IMR-90 (cell line): ENCODE data around the gene NFIX. TPM values are rescaled to one million over a fixed set of nuclear protein-coding genes. Genes with fewer than 3 reads are reported as not detected.
A peak's percentile ranks its signal among the peaks of the same experiment; 100 is the strongest.

ENCODE experiments used
- ATAC-seq: fragments of 200-7000 bp; cut with Tn5 transposase; 2 replicates; pipeline ENCODE4 v1.9.1; 2020; ENCODE audit warnings: low read depth, mild to moderate bottlenecking, moderate library complexity
- BruUV-seq: library from RNA; stranded (reverse); fragments of 400-500 nt; replicated peaks from 2 replicates; lab custom pipeline; 2021; lab: Mats Ljungman, UMichigan
- CTCF ChIA-PET: fragments of 300-600 bp; formaldehyde crosslinking; extraction: SDS; loops from one replicate; lab custom pipeline; 2021; ENCODE audit warnings: antibody characterized with exemption; lab: Yijun Ruan, JAX
- POLR2A ChIA-PET: fragments of 300-600 bp; sonication (Branson Sonifier 250); formaldehyde crosslinking; loops from one replicate; lab custom pipeline; 2022; ENCODE audit warnings: antibody characterized with exemption; ENCODE audit not compliant: unreplicated experiment; lab: Charles Lee
- DNase-seq: peaks from one replicate; pipeline ENCODE4 v3.0.0; 2013
- H2AFZ ChIP-seq: replicated peaks from 2 replicates; pipeline ENCODE3; 2013; ENCODE audit warnings: low read length, mild to moderate bottlenecking; ENCODE audit not compliant: poor library complexity
- H2AK5ac ChIP-seq: 2 replicates; pipeline ENCODE4 v1.6.1; 2013; ENCODE audit warnings: low read depth, low read length, inconsistent platforms
- H2AK9ac ChIP-seq: replicated peaks from 2 replicates; pipeline ENCODE3; 2013; ENCODE audit warnings: mild to moderate bottlenecking, low read depth, low read length, moderate library complexity; ENCODE audit not compliant: poor library complexity
- H2BK120ac ChIP-seq: 2 replicates; pipeline ENCODE4 v1.6.1; 2013; ENCODE audit warnings: low read depth, low read length, inconsistent platforms
- H2BK15ac ChIP-seq: 3 replicates; pipeline ENCODE4 v1.6.1; 2013; ENCODE audit warnings: low read depth, low read length, inconsistent platforms
- H2BK20ac ChIP-seq: 2 replicates; pipeline ENCODE4 v1.6.1; 2013; ENCODE audit warnings: low read depth, mild to moderate bottlenecking, inconsistent platforms, low read length, moderate library complexity
- H2BK5ac ChIP-seq: 2 replicates; pipeline ENCODE4 v1.6.1; 2013; ENCODE audit warnings: mild to moderate bottlenecking, low read depth, low read length, inconsistent platforms; ENCODE audit not compliant: poor library complexity, severe bottlenecking
- H3K14ac ChIP-seq: replicated peaks from 2 replicates; pipeline ENCODE4 v1.6.1; 2013; ENCODE audit warnings: low read depth, low read length, inconsistent platforms
- H3K18ac ChIP-seq: 2 replicates; pipeline ENCODE4 v1.6.1; 2013; ENCODE audit warnings: low read depth, low read length, control low read depth
- H3K23ac ChIP-seq: 2 replicates; pipeline ENCODE4 v1.6.1; 2013; ENCODE audit warnings: low read depth, low read length, inconsistent platforms
- H3K27ac ChIP-seq: 2 replicates; pipeline ENCODE4 v1.5.1; 2013; ENCODE audit warnings: mild to moderate bottlenecking, control low read depth, low read length; ENCODE audit not compliant: insufficient read depth
- H3K27me3 ChIP-seq: 2 replicates; pipeline ENCODE4 v1.6.1; 2013; ENCODE audit warnings: low read length; ENCODE audit not compliant: control insufficient read depth, insufficient read depth
- H3K36me3 ChIP-seq: 2 replicates; pipeline ENCODE4 v1.6.1; 2013; ENCODE audit warnings: low read length, mixed read lengths; ENCODE audit not compliant: control insufficient read depth, insufficient read depth
- H3K4ac ChIP-seq: 2 replicates; pipeline ENCODE4 v1.6.1; 2013; ENCODE audit warnings: low read depth, low read length, inconsistent platforms
- H3K4me1 ChIP-seq: 2 replicates; pipeline ENCODE4 v1.6.1; 2013; ENCODE audit warnings: low read length, mixed read lengths; ENCODE audit not compliant: control insufficient read depth, insufficient read depth
- H3K4me2 ChIP-seq: 2 replicates; pipeline ENCODE4 v1.6.1; 2013; ENCODE audit warnings: low read depth, mild to moderate bottlenecking, control low read depth, low read length, moderate library complexity
- H3K4me3 ChIP-seq: 2 replicates; pipeline ENCODE4 v1.5.1; 2013; ENCODE audit warnings: low read depth, mild to moderate bottlenecking, control low read depth, low read length, moderate library complexity; ENCODE audit not compliant: insufficient read depth
- H3K56ac ChIP-seq: 2 replicates; pipeline ENCODE4 v1.6.1; 2013; ENCODE audit warnings: low read length, inconsistent platforms; ENCODE audit not compliant: insufficient read depth; ENCODE audit errors: extremely low read depth
- H3K79me1 ChIP-seq, 2 experiments: 2 replicates each; pipeline ENCODE4 v1.6.1; 2013; ENCODE audit warnings: low read length in 2 of 2, inconsistent platforms in 1 of 2, low read depth in 1 of 2
- H3K9ac ChIP-seq: 2 replicates; pipeline ENCODE4 v1.6.1; 2013; ENCODE audit warnings: low read depth, low read length, control low read depth
- H3K9me1 ChIP-seq: 2 replicates; pipeline ENCODE4 v1.6.1; 2013; ENCODE audit warnings: low read length, inconsistent platforms; ENCODE audit not compliant: insufficient read depth
- H3K9me3 ChIP-seq: 2 replicates; pipeline ENCODE4 v1.6.1; 2013; ENCODE audit warnings: low read length; ENCODE audit not compliant: control insufficient read depth, insufficient read depth
- H4K20me1 ChIP-seq: 2 replicates; pipeline ENCODE4 v1.6.1; 2013; ENCODE audit warnings: low read length, inconsistent platforms; ENCODE audit not compliant: insufficient read depth
- H4K5ac ChIP-seq: 2 replicates; pipeline ENCODE4 v1.6.1; 2013; ENCODE audit warnings: mild to moderate bottlenecking, low read depth, low read length, control low read depth
- H4K8ac ChIP-seq, 2 experiments: 2 replicates each; pipeline ENCODE4 v1.6.1; 2013; ENCODE audit warnings: low read depth in 2 of 2, low read length in 2 of 2, control low read depth in 1 of 2, inconsistent platforms in 1 of 2
- H4K91ac ChIP-seq: 2 replicates; pipeline ENCODE4 v1.6.1; 2013; ENCODE audit warnings: low read depth, low read length, inconsistent platforms; ENCODE audit not compliant: insufficient read depth
- BHLHE40 ChIP-seq: fragments of 150-350 bp; IDR thresholded peaks from 2 replicates; pipeline ENCODE4 v1.6.1; 2016; ENCODE audit warnings: mild to moderate bottlenecking, low read depth, low read length
- CEBPB ChIP-seq: IDR thresholded peaks from 2 replicates; pipeline ENCODE4 v1.6.1; 2012; ENCODE audit warnings: low read depth, low read length, improper control_type of control experiment
- CHD1 ChIP-seq: IDR thresholded peaks from 2 replicates; pipeline ENCODE4 v1.6.1; 2012; ENCODE audit warnings: low read depth, low read length, improper control_type of control experiment
- FOS ChIP-seq: fragments of 150-350 bp; IDR thresholded peaks from 2 replicates; pipeline ENCODE4 v1.6.1; 2016; ENCODE audit warnings: low read depth, low read length
- MAFK ChIP-seq: IDR thresholded peaks from 2 replicates; pipeline ENCODE4 v1.6.1; 2012; ENCODE audit warnings: low read depth, low read length, improper control_type of control experiment
- MAZ ChIP-seq: IDR thresholded peaks from 2 replicates; pipeline ENCODE4 v1.6.1; 2012; ENCODE audit warnings: low read depth, mild to moderate bottlenecking, low read length, improper control_type of control experiment, moderate library complexity, borderline replicate concordance
- MXI1 ChIP-seq: IDR thresholded peaks from 2 replicates; pipeline ENCODE4 v1.6.1; 2012; ENCODE audit warnings: low read depth, mild to moderate bottlenecking, low read length, moderate library complexity, borderline replicate concordance
- NFE2L2 ChIP-seq: fragments of 150-350 bp; IDR thresholded peaks from 2 replicates; pipeline ENCODE4 v1.6.1; 2016; ENCODE audit warnings: low read depth, mild to moderate bottlenecking, low read length
- POLR2A ChIP-seq: IDR thresholded peaks from 2 replicates; pipeline ENCODE4 v1.6.1; 2012; ENCODE audit warnings: mild to moderate bottlenecking, low read depth, low read length
- RAD21 ChIP-seq: IDR thresholded peaks from 2 replicates; pipeline ENCODE4 v1.6.1; 2012; ENCODE audit warnings: low read length, improper control_type of control experiment
- RCOR1 ChIP-seq: IDR thresholded peaks from 2 replicates; pipeline ENCODE4 v1.6.1; 2012; ENCODE audit warnings: mild to moderate bottlenecking, low read length, improper control_type of control experiment; ENCODE audit not compliant: insufficient replicate concordance
- RFX5 ChIP-seq: IDR thresholded peaks from 2 replicates; pipeline ENCODE4 v1.8.0; 2012; ENCODE audit warnings: low read depth, mild to moderate bottlenecking, low read length, moderate library complexity
- WGBS, 2 experiments: methylation state at CpG; one replicate each; pipeline versions ENCODE4 v1.1.5 to v1.1.7; 2013; ENCODE audit warnings: missing lambda C conversion rate in 2 of 2; ENCODE audit not compliant: insufficient read length in 1 of 2; ENCODE audit errors: extremely low coverage in 2 of 2; 5-methylcytosine and 5-hydroxymethylcytosine counted together
- dilution Hi-C: fragments of 300-500 bp; cut with HindIII; formaldehyde crosslinking; loops from one replicate; pipeline ENCODE4 v1.14.3; 2018; ENCODE audit warnings: low sequenced_read_pairs; ENCODE audit not compliant: unreplicated experiment
- in situ Hi-C: fragments of 300-500 bp; cut with MboI; formaldehyde crosslinking; loops from 3 replicates; pipeline ENCODE4 v1.14.3; 2019; ENCODE audit warnings: low sequenced_read_pairs, inconsistent platforms, mixed read lengths
- intact Hi-C: fragments of 100-400 bp; cut with micrococcal nuclease; formaldehyde crosslinking; loops from 2 replicates; pipeline ENCODE4 v1.10.0; 2022
- polyA plus RNA-seq, 3 experiments: library from polyadenylated mRNA; depleted of rRNA; stranded (reverse); fragments of >200 nt; gene quantifications; 2 replicates each; pipeline ENCODE4 v1.2.3, GENCODE V29; 2012; ENCODE audit warnings: low replicate concordance in 1 of 3
- total RNA-seq: library from RNA; depleted of rRNA; stranded (reverse); fragments of >200 nt; gene quantifications from 2 replicates; pipeline ENCODE4 v1.2.3, GENCODE V29; 2012
- TF ChIP-seq, protein P1 (sequence below): fragments of 150-350 bp; IDR thresholded peaks from 2 replicates; pipeline ENCODE4 v1.6.1; 2016; ENCODE audit warnings: low read depth, mild to moderate bottlenecking, low read length, moderate library complexity, borderline replicate concordance
- TF ChIP-seq, protein P2 (sequence below): conservative IDR thresholded peaks from 2 replicates; pipeline ENCODE4 v1.5.1; 2012; ENCODE audit warnings: mild to moderate bottlenecking, low read depth, low read length, improper control_type of control experiment
- TF ChIP-seq, protein P3 (sequence below): fragments of 150-350 bp; IDR thresholded peaks from 2 replicates; pipeline ENCODE4 v1.6.1; 2017; ENCODE audit warnings: mild to moderate bottlenecking, antibody characterized with exemption, low read length, low read depth

Gene NFIX
- total and polyA plus RNA-seq, 2 of the 4 experiments (the other 2 are of a cell fraction): 10.2 to 47.7 TPM

DNA sequence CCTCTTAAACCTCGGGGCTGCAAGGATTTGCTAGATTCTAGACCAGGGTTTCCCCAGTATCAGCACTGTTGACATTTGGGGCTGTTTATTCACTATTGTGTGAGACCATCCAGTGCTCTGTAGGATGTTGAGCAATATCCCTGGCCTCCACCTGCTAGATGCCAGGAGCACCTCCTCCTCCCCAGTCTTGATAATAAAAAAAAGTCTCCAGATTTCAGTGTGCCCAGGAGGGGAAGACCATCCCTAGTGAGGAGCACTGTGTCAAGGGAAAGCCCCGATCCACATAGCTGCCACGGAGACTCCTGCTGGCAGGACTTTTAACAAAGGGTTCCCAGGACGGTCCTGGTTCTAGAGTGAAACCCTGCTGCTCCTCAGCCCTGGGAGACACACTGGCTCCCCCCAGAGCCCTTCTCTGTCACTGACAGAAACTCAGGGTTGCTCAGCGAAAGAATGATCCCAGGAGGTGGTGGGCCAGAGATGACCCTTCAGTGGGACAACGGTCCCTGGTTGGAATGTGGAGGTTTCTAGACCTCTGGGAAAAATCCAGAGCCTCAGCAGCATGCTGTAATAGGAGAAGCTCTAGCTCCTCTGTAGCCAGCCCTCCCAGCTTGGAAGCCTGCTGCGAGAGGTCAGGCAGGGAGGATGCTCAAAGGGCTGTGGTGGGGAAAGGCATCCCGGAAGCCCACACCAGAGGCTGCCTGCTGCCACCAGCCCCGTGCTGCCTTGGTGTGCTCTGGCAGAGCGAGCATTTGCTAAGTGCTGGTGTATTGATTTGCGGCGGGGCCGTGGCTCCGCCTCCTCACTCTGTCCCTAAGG is 87.1 kb downstream of the NFIX start:
- in situ Hi-C loops: no loop called here
- Histone ChIP-seq H2BK20ac (no peak overlapping the region), H3K4me1 (peaks cover 30% of the 10 kb centered on the region), H3K9me1 (peaks cover 4% of the 10 kb centered on the region), H3K4ac (no peak overlapping the region), H3K23ac (no peak overlapping the region), H4K8ac (no peak overlapping the region), H3K27me3 (no peaks in the 10 kb centered on the region), H3K9me3 (no peaks in the 10 kb centered on the region), H3K14ac (no peak overlapping the region), H3K4me3 (no peak overlapping the region), H2BK120ac (no peak overlapping the region), H3K36me3 (peaks cover 51% of the 10 kb centered on the region), H4K91ac (no peak overlapping the region), H3K4me2 (no peak overlapping the region), H2BK15ac (no peak overlapping the region), H3K18ac (no peak overlapping the region), H3K56ac (no peak overlapping the region), H3K27ac (no peak overlapping the region), H3K79me1 (peaks cover 0 to 30% of the 10 kb centered on the region in 2 experiments; a peak in 2 of 4 replicates), H4K5ac (no peak overlapping the region), H2AFZ (no peak overlapping the region), H2AK5ac (no peak overlapping the region), H2AK9ac (peak overlapping the region; percentile 80), H2BK5ac (no peak overlapping the region), H4K20me1 (peaks cover 3% of the 10 kb centered on the region; the same call in 1 of the 2 replicates), H3K9ac (no peak overlapping the region)
- dilution Hi-C loops: no loop called here
- intact Hi-C loops: no loop called here
- peak; percentile 62 for DNase-seq
- POLR2A ChIA-PET: no interaction called here
- BruUV-seq: no TSS peak
- 62% methylated on average over 3 of the region's 14 CpGs; no CpG with 5 or more reads in 1 of the 2 experiments for WGBS, 2 experiments
- CTCF ChIA-PET: interaction anchor here (0.7 kb wide), 1 partner anchor 351 kb away, joined by 4 read pairs; no protein-coding TSS in a partner anchor
- peak; percentile 61 for ATAC-seq
- no peak for TF ChIP-seq MAFK
- no peak for TF ChIP-seq RCOR1
- TF ChIP-seq MXI1: no peak
- TF ChIP-seq RAD21: peak; percentile 56
- TF ChIP-seq, protein P1, sequence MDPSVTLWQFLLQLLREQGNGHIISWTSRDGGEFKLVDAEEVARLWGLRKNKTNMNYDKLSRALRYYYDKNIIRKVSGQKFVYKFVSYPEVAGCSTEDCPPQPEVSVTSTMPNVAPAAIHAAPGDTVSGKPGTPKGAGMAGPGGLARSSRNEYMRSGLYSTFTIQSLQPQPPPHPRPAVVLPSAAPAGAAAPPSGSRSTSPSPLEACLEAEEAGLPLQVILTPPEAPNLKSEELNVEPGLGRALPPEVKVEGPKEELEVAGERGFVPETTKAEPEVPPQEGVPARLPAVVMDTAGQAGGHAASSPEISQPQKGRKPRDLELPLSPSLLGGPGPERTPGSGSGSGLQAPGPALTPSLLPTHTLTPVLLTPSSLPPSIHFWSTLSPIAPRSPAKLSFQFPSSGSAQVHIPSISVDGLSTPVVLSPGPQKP: no peak
- TF ChIP-seq, protein P2, sequence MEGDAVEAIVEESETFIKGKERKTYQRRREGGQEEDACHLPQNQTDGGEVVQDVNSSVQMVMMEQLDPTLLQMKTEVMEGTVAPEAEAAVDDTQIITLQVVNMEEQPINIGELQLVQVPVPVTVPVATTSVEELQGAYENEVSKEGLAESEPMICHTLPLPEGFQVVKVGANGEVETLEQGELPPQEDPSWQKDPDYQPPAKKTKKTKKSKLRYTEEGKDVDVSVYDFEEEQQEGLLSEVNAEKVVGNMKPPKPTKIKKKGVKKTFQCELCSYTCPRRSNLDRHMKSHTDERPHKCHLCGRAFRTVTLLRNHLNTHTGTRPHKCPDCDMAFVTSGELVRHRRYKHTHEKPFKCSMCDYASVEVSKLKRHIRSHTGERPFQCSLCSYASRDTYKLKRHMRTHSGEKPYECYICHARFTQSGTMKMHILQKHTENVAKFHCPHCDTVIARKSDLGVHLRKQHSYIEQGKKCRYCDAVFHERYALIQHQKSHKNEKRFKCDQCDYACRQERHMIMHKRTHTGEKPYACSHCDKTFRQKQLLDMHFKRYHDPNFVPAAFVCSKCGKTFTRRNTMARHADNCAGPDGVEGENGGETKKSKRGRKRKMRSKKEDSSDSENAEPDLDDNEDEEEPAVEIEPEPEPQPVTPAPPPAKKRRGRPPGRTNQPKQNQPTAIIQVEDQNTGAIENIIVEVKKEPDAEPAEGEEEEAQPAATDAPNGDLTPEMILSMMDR: peak; percentile 53
- TF ChIP-seq NFE2L2: no peak
- TF ChIP-seq POLR2A: no peak
- no peak for TF ChIP-seq MAZ
- TF ChIP-seq, protein P3, sequence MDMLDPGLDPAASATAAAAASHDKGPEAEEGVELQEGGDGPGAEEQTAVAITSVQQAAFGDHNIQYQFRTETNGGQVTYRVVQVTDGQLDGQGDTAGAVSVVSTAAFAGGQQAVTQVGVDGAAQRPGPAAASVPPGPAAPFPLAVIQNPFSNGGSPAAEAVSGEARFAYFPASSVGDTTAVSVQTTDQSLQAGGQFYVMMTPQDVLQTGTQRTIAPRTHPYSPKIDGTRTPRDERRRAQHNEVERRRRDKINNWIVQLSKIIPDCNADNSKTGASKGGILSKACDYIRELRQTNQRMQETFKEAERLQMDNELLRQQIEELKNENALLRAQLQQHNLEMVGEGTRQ: no peak
- TF ChIP-seq CEBPB: peak; percentile 78
- no peak for TF ChIP-seq FOS
- TF ChIP-seq RFX5: no peak
- no peak for TF ChIP-seq BHLHE40
- no peak for TF ChIP-seq CHD1
